CD4-positive, alpha-beta T cell treated with Interleukin-17A for 1 hour (primary cell): Measurements from ENCODE around the gene CDH15.
"Not testable (repeated sequence)": the region's sequence is repeated elsewhere in the genome, so short reads cannot be mapped to it uniquely, and the experiment has no call there.

ENCODE experiments used
- DNase-seq: peaks from one replicate; pipeline ENCODE4 v3.0.0-alpha.2; 2020

The CDH15 gene

GRCh38 chr16:89173174-89173921 is 1.8 kb downstream of the CDH15 start:
- no peak for DNase-seq

- no peak for DNase-seq
Observed at GRCh38 chr16:89174055-89174827, 2.7 kb downstream of the CDH15 start.

- DNase-seq, result no peak
Observed at GRCh38 chr16:89174877-89175276, 3.3 kb downstream of the CDH15 start.

GRCh38 chr16:89175280-89176146 is 4.0 kb downstream of the CDH15 start:
- DNase-seq, result no peak

- DNase-seq, result no peak
Observed at GRCh38 chr16:89176147-89176690, 4.7 kb downstream of the CDH15 start.

- no peak for DNase-seq
Observed at GRCh38 chr16:89176717-89177116, 5.2 kb downstream of the CDH15 start.

- no peak for DNase-seq
Observed at GRCh38 chr16:89177501-89177900, 6.0 kb downstream of the CDH15 start.

- no peak for DNase-seq
Observed at GRCh38 chr16:89178453-89179147, 7.1 kb downstream of the CDH15 start.

GRCh38 chr16:89179148-89179484 is 7.6 kb downstream of the CDH15 start:
- DNase-seq, result no peak

- DNase-seq, result no peak
Observed at GRCh38 chr16:89179656-89180315, 8.2 kb downstream of the CDH15 start.

- DNase-seq, result no peak
Observed at GRCh38 chr16:89183463-89183862, 11.9 kb downstream of the CDH15 start.

GRCh38 chr16:89183975-89184676 is 12.6 kb downstream of the CDH15 start:
- no peak for DNase-seq

GRCh38 chr16:89184677-89184932 is 13.1 kb downstream of the CDH15 start:
- DNase-seq, result no peak

GRCh38 chr16:89184933-89185794 is 13.6 kb downstream of the CDH15 start:
- DNase-seq, result no peak

GRCh38 chr16:89185887-89186592 is 14.5 kb downstream of the CDH15 start:
- not testable (repeated sequence) for DNase-seq

GRCh38 chr16:89186593-89187031 is 15.1 kb downstream of the CDH15 start:
- DNase-seq, result peak; percentile 12

GRCh38 chr16:89187032-89187769 is 15.7 kb downstream of the CDH15 start:
- DNase-seq, result peak; percentile 22

- no peak for DNase-seq
Observed at GRCh38 chr16:89187770-89188392, 16.3 kb downstream of the CDH15 start.
